SK-N-SH (cell line): ENCODE measurements around the gene DNAH11.

Source experiments
- CHD2 ChIP-seq: fragments of 150-350 bp; IDR thresholded peaks from 2 replicates; pipeline ENCODE4 v1.6.1; 2018; ENCODE audit warnings: low read length; ENCODE audit not compliant: partially characterized antibody
- MXI1 ChIP-seq: IDR thresholded peaks from 2 replicates; pipeline ENCODE4 v1.6.1; 2012; ENCODE audit warnings: mild to moderate bottlenecking, low read depth, low read length, improper control_type of control experiment
- POLR2AphosphoS5 ChIP-seq: IDR thresholded peaks from 2 replicates; pipeline ENCODE4 v1.6.1; 2012; ENCODE audit warnings: low read depth, low read length
- RCOR1 ChIP-seq: fragments of 150-350 bp; IDR thresholded peaks from 2 replicates; pipeline ENCODE4 v1.6.1; 2017; ENCODE audit warnings: antibody characterized with exemption, low read length
- RFX5 ChIP-seq: IDR thresholded peaks from 2 replicates; pipeline ENCODE4 v1.6.1; 2012; ENCODE audit warnings: mild to moderate bottlenecking, improper control_type of control experiment, low read length
- YY1 ChIP-seq: IDR thresholded peaks from 2 replicates; pipeline ENCODE4 v1.4.0; 2012; ENCODE audit warnings: low read depth, mild to moderate bottlenecking
- TF ChIP-seq, protein P1 (sequence below): IDR thresholded peaks from 2 replicates; pipeline ENCODE4 v1.4.0; 2012; ENCODE audit warnings: low read depth, borderline replicate concordance
- TF ChIP-seq, protein P2 (sequence below): fragments of 200-600 bp; sonication (generic); IDR thresholded peaks from 2 replicates; pipeline ENCODE4 v1.6.1; 2017; ENCODE audit warnings: antibody characterized with exemption, mild to moderate bottlenecking, moderate library complexity

DNA sequence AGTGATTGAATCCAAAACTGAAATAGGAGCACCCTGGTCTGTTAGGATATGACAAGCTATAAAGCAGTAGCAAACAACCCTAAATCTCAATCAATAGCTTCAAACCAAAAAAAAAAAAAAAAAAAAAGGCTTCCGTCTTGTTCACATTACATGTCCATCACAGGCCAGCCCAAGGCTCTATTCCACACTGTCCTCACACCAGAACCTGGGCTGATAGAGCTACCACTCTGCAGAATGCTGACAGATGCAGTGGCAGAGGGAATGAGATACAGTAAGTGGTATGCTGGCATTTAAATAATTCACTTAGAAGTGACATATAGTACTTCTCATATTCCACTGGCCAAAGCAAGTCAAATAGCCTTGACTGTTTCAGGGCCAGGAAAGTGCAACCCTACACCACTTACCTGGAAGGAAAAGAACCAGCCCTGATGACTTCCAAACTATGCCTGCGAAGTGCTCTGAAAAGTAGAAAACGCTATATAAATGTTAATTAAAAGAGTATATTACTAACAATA, 397.1 kb downstream of the DNAH11 start:
- TF ChIP-seq POLR2AphosphoS5, result no peak
- TF ChIP-seq MXI1, result no peak
- TF ChIP-seq, protein P1, sequence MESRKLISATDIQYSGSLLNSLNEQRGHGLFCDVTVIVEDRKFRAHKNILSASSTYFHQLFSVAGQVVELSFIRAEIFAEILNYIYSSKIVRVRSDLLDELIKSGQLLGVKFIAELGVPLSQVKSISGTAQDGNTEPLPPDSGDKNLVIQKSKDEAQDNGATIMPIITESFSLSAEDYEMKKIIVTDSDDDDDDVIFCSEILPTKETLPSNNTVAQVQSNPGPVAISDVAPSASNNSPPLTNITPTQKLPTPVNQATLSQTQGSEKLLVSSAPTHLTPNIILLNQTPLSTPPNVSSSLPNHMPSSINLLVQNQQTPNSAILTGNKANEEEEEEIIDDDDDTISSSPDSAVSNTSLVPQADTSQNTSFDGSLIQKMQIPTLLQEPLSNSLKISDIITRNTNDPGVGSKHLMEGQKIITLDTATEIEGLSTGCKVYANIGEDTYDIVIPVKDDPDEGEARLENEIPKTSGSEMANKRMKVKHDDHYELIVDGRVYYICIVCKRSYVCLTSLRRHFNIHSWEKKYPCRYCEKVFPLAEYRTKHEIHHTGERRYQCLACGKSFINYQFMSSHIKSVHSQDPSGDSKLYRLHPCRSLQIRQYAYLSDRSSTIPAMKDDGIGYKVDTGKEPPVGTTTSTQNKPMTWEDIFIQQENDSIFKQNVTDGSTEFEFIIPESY, result no peak
- TF ChIP-seq, protein P2, sequence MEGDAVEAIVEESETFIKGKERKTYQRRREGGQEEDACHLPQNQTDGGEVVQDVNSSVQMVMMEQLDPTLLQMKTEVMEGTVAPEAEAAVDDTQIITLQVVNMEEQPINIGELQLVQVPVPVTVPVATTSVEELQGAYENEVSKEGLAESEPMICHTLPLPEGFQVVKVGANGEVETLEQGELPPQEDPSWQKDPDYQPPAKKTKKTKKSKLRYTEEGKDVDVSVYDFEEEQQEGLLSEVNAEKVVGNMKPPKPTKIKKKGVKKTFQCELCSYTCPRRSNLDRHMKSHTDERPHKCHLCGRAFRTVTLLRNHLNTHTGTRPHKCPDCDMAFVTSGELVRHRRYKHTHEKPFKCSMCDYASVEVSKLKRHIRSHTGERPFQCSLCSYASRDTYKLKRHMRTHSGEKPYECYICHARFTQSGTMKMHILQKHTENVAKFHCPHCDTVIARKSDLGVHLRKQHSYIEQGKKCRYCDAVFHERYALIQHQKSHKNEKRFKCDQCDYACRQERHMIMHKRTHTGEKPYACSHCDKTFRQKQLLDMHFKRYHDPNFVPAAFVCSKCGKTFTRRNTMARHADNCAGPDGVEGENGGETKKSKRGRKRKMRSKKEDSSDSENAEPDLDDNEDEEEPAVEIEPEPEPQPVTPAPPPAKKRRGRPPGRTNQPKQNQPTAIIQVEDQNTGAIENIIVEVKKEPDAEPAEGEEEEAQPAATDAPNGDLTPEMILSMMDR, result no peak
- TF ChIP-seq RFX5, result no peak
- TF ChIP-seq YY1, result no peak
- TF ChIP-seq RCOR1, result no peak
- no peak for TF ChIP-seq CHD2
